ENCODE results near the gene PPP2R2B. TPM values are rescaled to one million over a fixed set of nuclear protein-coding genes. Genes with fewer than 3 reads are reported as not detected.

PPP2R2B gene
- total RNA-seq, 4 donors from 2014 or later = 0.31 to 1.9 (median 0.96) TPM

- no peak for DNase-seq (ENCODE audit: low spot score)
- ATAC-seq (ENCODE audit: low FRiP score) = no peak
- no peak for TF ChIP-seq CTCF (IDR thresholded peaks at IDR 0.05)
Observed at GRCh38 chr5:146671561-146672295, 206.8 kb downstream of the PPP2R2B start.

- TF ChIP-seq CTCF (IDR thresholded peaks at IDR 0.05) = no peak
- no peak for DNase-seq (ENCODE audit: low spot score)
- ATAC-seq (ENCODE audit: low FRiP score) = no peak
Observed at GRCh38 chr5:146669656-146670055, 208.9 kb downstream of the PPP2R2B start.

GRCh38 chr5:146667633-146668272 is 210.8 kb downstream of the PPP2R2B start:
- peak; percentile 90 for ATAC-seq (ENCODE audit: low FRiP score)
- no peak for DNase-seq (ENCODE audit: low spot score)
- no peak for TF ChIP-seq CTCF (IDR thresholded peaks at IDR 0.05)

GRCh38 chr5:146662229-146662628 is 216.3 kb downstream of the PPP2R2B start:
- DNase-seq (ENCODE audit: low spot score) (no peak), ATAC-seq (ENCODE audit: low FRiP score) (no peak)
- TF ChIP-seq CTCF (IDR thresholded peaks at IDR 0.05) = no peak

- DNase-seq (ENCODE audit: low spot score) = no peak
- no peak for ATAC-seq (ENCODE audit: low FRiP score)
- TF ChIP-seq CTCF (IDR thresholded peaks at IDR 0.05) = no peak
Observed at GRCh38 chr5:146660376-146660960, 218.1 kb downstream of the PPP2R2B start.

GRCh38 chr5:146659961-146660360 is 218.6 kb downstream of the PPP2R2B start:
- DNase-seq (ENCODE audit: low spot score) = no peak
- ATAC-seq (ENCODE audit: low FRiP score) = no peak
- TF ChIP-seq CTCF (IDR thresholded peaks at IDR 0.05) = no peak
